GM12878 (cell line): ENCODE results near the gene STXBP1. TPM values are rescaled to one million over a fixed set of nuclear protein-coding genes. Genes with fewer than 3 reads are reported as not detected.
A peak's percentile ranks its signal among the peaks of the same experiment; 100 is the strongest.

Experiments used
- CBFB ChIP-seq: IDR thresholded peaks from 2 replicates; pipeline ENCODE4 v1.6.1; 2016; ENCODE audit warnings: antibody characterized with exemption, low read depth
- EZH2 ChIP-seq: IDR thresholded peaks from 2 replicates; pipeline ENCODE4 v1.6.1; 2012; ENCODE audit warnings: low read depth, mild to moderate bottlenecking, control low read depth, inconsistent platforms, low read length, borderline replicate concordance; ENCODE audit not compliant: control insufficient read depth
- HCFC1 ChIP-seq: fragments of 150-350 bp; IDR thresholded peaks from 2 replicates; pipeline ENCODE4 v1.6.1; 2014; ENCODE audit warnings: low read length
- IRF3 ChIP-seq: fragments of 450-650 bp; IDR thresholded peaks from 2 replicates; pipeline ENCODE4 v1.6.1; 2014; ENCODE audit warnings: mild to moderate bottlenecking
- MYB ChIP-seq: fragments of 150-350 bp; IDR thresholded peaks from 2 replicates; pipeline ENCODE4 v1.6.1; 2014; ENCODE audit warnings: mild to moderate bottlenecking, low read depth, low read length, borderline replicate concordance
- MYC ChIP-seq: IDR thresholded peaks from 2 replicates; pipeline ENCODE4 v1.6.1; 2011; ENCODE audit warnings: mild to moderate bottlenecking, low read length, moderate library complexity, inconsistent platforms; ENCODE audit not compliant: insufficient read depth, insufficient replicate concordance, insufficient read length, severe bottlenecking
- NFIC ChIP-seq: IDR thresholded peaks from 2 replicates; pipeline ENCODE4 v1.6.1; 2012; ENCODE audit warnings: low read depth, mild to moderate bottlenecking, inconsistent platforms, low read length, moderate library complexity
- PAX5 ChIP-seq: IDR thresholded peaks from 2 replicates; pipeline ENCODE4 v1.6.1; 2011; ENCODE audit warnings: low read depth, low read length, borderline replicate concordance
- RAD21 ChIP-seq: IDR thresholded peaks from 2 replicates; pipeline ENCODE4 v1.6.1; 2011; ENCODE audit warnings: mild to moderate bottlenecking, low read depth, low read length, moderate library complexity; ENCODE audit not compliant: insufficient read depth
- REST ChIP-seq: IDR thresholded peaks from 2 replicates; pipeline ENCODE4 v1.6.1; 2012; ENCODE audit warnings: mild to moderate bottlenecking, low read depth, low read length
- SMAD1 ChIP-seq: fragments of 450-650 bp; IDR thresholded peaks from 2 replicates; pipeline ENCODE4 v1.6.1; 2018; ENCODE audit warnings: mild to moderate bottlenecking, low read depth; ENCODE audit not compliant: partially characterized antibody
- SMAD5 ChIP-seq: IDR thresholded peaks from 2 replicates; pipeline ENCODE4 v1.6.1; 2016; ENCODE audit warnings: antibody characterized with exemption, low read depth
- SMARCA5 ChIP-seq: fragments of 450-650 bp; IDR thresholded peaks from 2 replicates; pipeline ENCODE4 v1.6.1; 2017; ENCODE audit warnings: mild to moderate bottlenecking
- SP1 ChIP-seq: IDR thresholded peaks from one replicate; pipeline ENCODE4 v1.6.1; 2011; ENCODE audit warnings: low read depth, low read length
- SREBF2 ChIP-seq: IDR thresholded peaks from 2 replicates; pipeline ENCODE4 v1.6.1; 2012; ENCODE audit warnings: mild to moderate bottlenecking, low read length
- TBL1XR1 ChIP-seq: IDR thresholded peaks from 2 replicates; pipeline ENCODE4 v1.6.1; 2012; ENCODE audit warnings: low read depth, low read length, improper control_type of control experiment
- TCF7 ChIP-seq: IDR thresholded peaks from 2 replicates; pipeline ENCODE4 v1.6.1; 2014; ENCODE audit warnings: antibody characterized with exemption, borderline replicate concordance
- YY1 ChIP-seq: IDR thresholded peaks from 2 replicates; pipeline ENCODE4 v1.6.1; 2011; ENCODE audit warnings: low read depth, mild to moderate bottlenecking, low read length
- ZSCAN29 ChIP-seq: fragments of 450-650 bp; IDR thresholded peaks from 2 replicates; pipeline ENCODE4 v1.6.1; 2017; ENCODE audit warnings: mild to moderate bottlenecking, moderate library complexity
- polyA plus RNA-seq, 11 experiments: library from polyadenylated mRNA; depleted of rRNA in 4 of 11; unstranded in 6 of 11; stranded (reverse) in 5 of 11; fragments of >200 nt; fragmentation: Nextera tagmentation in 4 of 11; fragmentation: Illumina TruSeq in 1 of 11; extraction: Ambion mirVana in 4 of 11; extraction: Trizol in 1 of 11; gene quantifications; 1 replicate in 1 of 11; 2 replicates in 10 of 11; pipeline versions ENCODE4 v1.2.1 to v1.2.3, GENCODE V29; 2011 to 2016; ENCODE audit warnings: inconsistent platforms in 2 of 11, missing spikeins in 2 of 11, low read depth in 1 of 11
- total RNA-seq, 4 experiments: library from RNA; depleted of rRNA in 3 of 4; stranded (reverse); fragments of >200 nt in 3 of 4; fragmentation: Illumina TruSeq in 1 of 4; extraction: Trizol in 1 of 4; gene quantifications; 2 replicates each; pipeline versions ENCODE4 v1.2.1 to v1.2.3, GENCODE V29; 2013 to 2021
- TF ChIP-seq, protein P1 (sequence below): fragments of 450-650 bp; IDR thresholded peaks from 2 replicates; pipeline ENCODE4 v1.6.1; 2016; ENCODE audit warnings: mild to moderate bottlenecking
- TF ChIP-seq, protein P2 (sequence below): fragments of 450-650 bp; IDR thresholded peaks from 2 replicates; pipeline ENCODE4 v1.6.1; 2016; ENCODE audit warnings: mild to moderate bottlenecking, moderate library complexity, borderline replicate concordance

Gene STXBP1
- total and polyA plus RNA-seq, 10 of the 15 experiments (the other 5 are each of a cell fraction or from before 2014, with no cell fraction given), result 0.08 to 0.85 (median 0.31) TPM; not detected in 3

- TF ChIP-seq, protein P1, sequence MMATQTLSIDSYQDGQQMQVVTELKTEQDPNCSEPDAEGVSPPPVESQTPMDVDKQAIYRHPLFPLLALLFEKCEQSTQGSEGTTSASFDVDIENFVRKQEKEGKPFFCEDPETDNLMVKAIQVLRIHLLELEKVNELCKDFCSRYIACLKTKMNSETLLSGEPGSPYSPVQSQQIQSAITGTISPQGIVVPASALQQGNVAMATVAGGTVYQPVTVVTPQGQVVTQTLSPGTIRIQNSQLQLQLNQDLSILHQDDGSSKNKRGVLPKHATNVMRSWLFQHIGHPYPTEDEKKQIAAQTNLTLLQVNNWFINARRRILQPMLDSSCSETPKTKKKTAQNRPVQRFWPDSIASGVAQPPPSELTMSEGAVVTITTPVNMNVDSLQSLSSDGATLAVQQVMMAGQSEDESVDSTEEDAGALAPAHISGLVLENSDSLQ, result peak; percentile 90
- no peak for TF ChIP-seq EZH2
- no peak for TF ChIP-seq TBL1XR1
- no peak for TF ChIP-seq MYB
- TF ChIP-seq NFIC, result no peak
- no peak for TF ChIP-seq SREBF2
- no peak for TF ChIP-seq MYC
- no peak for TF ChIP-seq SMAD1
- TF ChIP-seq ZSCAN29, result no peak
- peak; percentile 77; the same call in 1 of the 2 replicates for TF ChIP-seq IRF3
- TF ChIP-seq PAX5, result no peak
- TF ChIP-seq, protein P2, sequence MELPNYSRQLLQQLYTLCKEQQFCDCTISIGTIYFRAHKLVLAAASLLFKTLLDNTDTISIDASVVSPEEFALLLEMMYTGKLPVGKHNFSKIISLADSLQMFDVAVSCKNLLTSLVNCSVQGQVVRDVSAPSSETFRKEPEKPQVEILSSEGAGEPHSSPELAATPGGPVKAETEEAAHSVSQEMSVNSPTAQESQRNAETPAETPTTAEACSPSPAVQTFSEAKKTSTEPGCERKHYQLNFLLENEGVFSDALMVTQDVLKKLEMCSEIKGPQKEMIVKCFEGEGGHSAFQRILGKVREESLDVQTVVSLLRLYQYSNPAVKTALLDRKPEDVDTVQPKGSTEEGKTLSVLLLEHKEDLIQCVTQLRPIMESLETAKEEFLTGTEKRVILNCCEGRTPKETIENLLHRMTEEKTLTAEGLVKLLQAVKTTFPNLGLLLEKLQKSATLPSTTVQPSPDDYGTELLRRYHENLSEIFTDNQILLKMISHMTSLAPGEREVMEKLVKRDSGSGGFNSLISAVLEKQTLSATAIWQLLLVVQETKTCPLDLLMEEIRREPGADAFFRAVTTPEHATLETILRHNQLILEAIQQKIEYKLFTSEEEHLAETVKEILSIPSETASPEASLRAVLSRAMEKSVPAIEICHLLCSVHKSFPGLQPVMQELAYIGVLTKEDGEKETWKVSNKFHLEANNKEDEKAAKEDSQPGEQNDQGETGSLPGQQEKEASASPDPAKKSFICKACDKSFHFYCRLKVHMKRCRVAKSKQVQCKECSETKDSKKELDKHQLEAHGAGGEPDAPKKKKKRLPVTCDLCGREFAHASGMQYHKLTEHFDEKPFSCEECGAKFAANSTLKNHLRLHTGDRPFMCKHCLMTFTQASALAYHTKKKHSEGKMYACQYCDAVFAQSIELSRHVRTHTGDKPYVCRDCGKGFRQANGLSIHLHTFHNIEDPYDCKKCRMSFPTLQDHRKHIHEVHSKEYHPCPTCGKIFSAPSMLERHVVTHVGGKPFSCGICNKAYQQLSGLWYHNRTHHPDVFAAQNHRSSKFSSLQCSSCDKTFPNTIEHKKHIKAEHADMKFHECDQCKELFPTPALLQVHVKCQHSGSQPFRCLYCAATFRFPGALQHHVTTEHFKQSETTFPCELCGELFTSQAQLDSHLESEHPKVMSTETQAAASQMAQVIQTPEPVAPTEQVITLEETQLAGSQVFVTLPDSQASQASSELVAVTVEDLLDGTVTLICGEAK, result peak; percentile 82; the same call in 1 of the 2 replicates
- no peak for TF ChIP-seq REST
- peak; percentile 83 for TF ChIP-seq HCFC1
- no peak for TF ChIP-seq SMAD5
- peak; percentile 95 for TF ChIP-seq SP1
- no peak for TF ChIP-seq RAD21
- peak; percentile 100 for TF ChIP-seq YY1
- TF ChIP-seq SMARCA5, result no peak
- no peak for TF ChIP-seq TCF7
- no peak for TF ChIP-seq CBFB
Measured at GRCh38 chr9:127715470-127716337, 103.6 kb downstream of the STXBP1 start, which contains the start of the genes PTRH1 and TTC16 (continued).
